WI38 (cell line): ENCODE measurements around the gene RNF141.

Source experiments
- H3K4me3 ChIP-seq: 2 replicates; pipeline ENCODE4 v1.5.1; 2011; ENCODE audit warnings: low read depth, mild to moderate bottlenecking, control low read depth, low read length
- CTCF ChIP-seq: IDR thresholded peaks from 2 replicates; pipeline ENCODE4 v1.5.1; 2012; ENCODE audit warnings: low read depth, mild to moderate bottlenecking, control low read depth, low read length

The RNF141 gene

GRCh38 chr11:10476927-10477689 is 63.9 kb downstream of the RNF141 start:
- H3K4me3 ChIP-seq: no peak overlapping the region
- no peak for TF ChIP-seq CTCF

- no peak overlapping the region for H3K4me3 ChIP-seq
- TF ChIP-seq CTCF: no peak
These were observed 64.6 kb downstream of the RNF141 start for GRCh38 chr11:10476342-10476741.

- H3K4me3 ChIP-seq: no peak overlapping the region
- TF ChIP-seq CTCF: no peak
These were observed 66.4 kb downstream of the RNF141 start for GRCh38 chr11:10474551-10474950.

- TF ChIP-seq CTCF: no peak
- no peak overlapping the region for H3K4me3 ChIP-seq
These were observed 67.6 kb downstream of the RNF141 start for GRCh38 chr11:10473371-10473770.

GRCh38 chr11:10462746-10463300 is 78.2 kb downstream of the RNF141 start:
- no peak overlapping the region for H3K4me3 ChIP-seq
- no peak for TF ChIP-seq CTCF
